Activated T-cell treated with anti-CD3 and anti-CD28 coated beads, Interleukin-2, amount 50 U/mL, for 72 hours (primary cell): ENCODE data around the gene ARHGEF17. TPM values are rescaled to one million over a fixed set of nuclear protein-coding genes. Genes with fewer than 3 reads are reported as not detected.

ENCODE experiments used
- ATAC-seq, 2 donors: fragments of 150-1000 bp; cut with Tn5 transposase; replicated peaks in 1 of 2; 2 replicates each; pipeline ENCODE4 v1.10.0; 2021; ENCODE audit warnings: moderate library complexity in 2 of 2, mild to moderate bottlenecking in 1 of 2
- DNase-seq, 2 donors: peaks; one replicate each; pipeline ENCODE4 v3.0.0; 2021 to 2022; ENCODE audit warnings: mixed read lengths in 1 of 2
- H3K27ac Mint-ChIP-seq: one replicate; pipeline ENCODE4 v1.8.0; 2022; ENCODE audit warnings: mild to moderate bottlenecking, moderate library complexity, mixed read lengths
- H3K27me3 Mint-ChIP-seq: one replicate; pipeline ENCODE4 v1.8.0; 2022; ENCODE audit warnings: low read depth, mixed read lengths
- H3K36me3 Mint-ChIP-seq, 2 donors: one replicate each; pipeline ENCODE4 v1.8.0; 2022; ENCODE audit warnings: mixed read lengths in 2 of 2, mild to moderate bottlenecking in 1 of 2; ENCODE audit not compliant: insufficient read depth in 2 of 2
- H3K4me1 Mint-ChIP-seq: one replicate; pipeline ENCODE4 v1.8.0; 2022; ENCODE audit warnings: low read depth, mixed read lengths
- H3K4me3 Mint-ChIP-seq, 2 donors: one replicate each; pipeline ENCODE4 v1.8.0; 2022; ENCODE audit warnings: mild to moderate bottlenecking in 2 of 2, mixed read lengths in 2 of 2, moderate library complexity in 2 of 2
- H3K9me3 Mint-ChIP-seq, 2 donors: one replicate each; pipeline ENCODE4 v1.8.0; 2022; ENCODE audit warnings: mixed read lengths in 2 of 2
- total RNA-seq, 2 donors: library from RNA; stranded (reverse); gene quantifications; one replicate each; pipeline ENCODE4 v1.2.3, GENCODE V29; 2022

ARHGEF17 gene
- total RNA-seq, 2 donors from 2014 or later: 0.05 to 0.07 TPM

- Mint-ChIP-seq H3K27me3 (no peaks in the 10 kb centered on the region), H3K36me3 (no peaks in the 10 kb centered on the region), H3K4me3 (peak overlapping the region; percentile 7 to 31), H3K9me3 (no peaks in the 10 kb centered on the region), H3K4me1 (peaks cover 50% of the 10 kb centered on the region), H3K27ac (peak overlapping the region; percentile 71)
- ATAC-seq (no peak), DNase-seq (no peak)
Measured at GRCh38 chr11:73386016-73386415, 77.9 kb downstream of the ARHGEF17 start.

GRCh38 chr11:73386546-73386945 lies 78.5 kb downstream of the ARHGEF17 start:
- ATAC-seq (no peak), DNase-seq (no peak)

GRCh38 chr11:73387594-73388264 lies 79.7 kb downstream of the ARHGEF17 start:
- H3K36me3 Mint-ChIP-seq: no peaks in the 10 kb centered on the region
- no peak overlapping the region for H3K4me3 Mint-ChIP-seq
- H3K9me3 Mint-ChIP-seq: no peaks in the 10 kb centered on the region
- H3K27ac Mint-ChIP-seq: peak overlapping the region; percentile 87
- no peak for ATAC-seq
- no peaks in the 10 kb centered on the region for H3K27me3 Mint-ChIP-seq
- DNase-seq: no peak
- peaks cover 40% of the 10 kb centered on the region for H3K4me1 Mint-ChIP-seq

More at GRCh38 chr11:73386546-73386945, 78.5 kb downstream of the ARHGEF17 start:
- Mint-ChIP-seq H3K4me1 (peaks cover 48% of the 10 kb centered on the region), H3K4me3 (no peak overlapping the region), H3K27me3 (no peaks in the 10 kb centered on the region), H3K36me3 (no peaks in the 10 kb centered on the region), H3K27ac (no peak overlapping the region), H3K9me3 (no peaks in the 10 kb centered on the region)

GRCh38 chr11:73388265-73389133 lies 80.4 kb downstream of the ARHGEF17 start:
- no peak overlapping the region for H3K4me3 Mint-ChIP-seq
- DNase-seq (no peak), ATAC-seq (no peak)
- H3K4me1 Mint-ChIP-seq: peaks cover 34% of the 10 kb centered on the region
- no peaks in the 10 kb centered on the region for H3K9me3 Mint-ChIP-seq
- H3K27ac Mint-ChIP-seq: peak overlapping the region; percentile 87
- H3K36me3 Mint-ChIP-seq: no peaks in the 10 kb centered on the region
- H3K27me3 Mint-ChIP-seq: no peaks in the 10 kb centered on the region

GRCh38 chr11:73389134-73389525 lies 81.1 kb downstream of the ARHGEF17 start:
- H3K27me3 Mint-ChIP-seq: no peaks in the 10 kb centered on the region
- H3K4me1 Mint-ChIP-seq: peaks cover 27% of the 10 kb centered on the region
- ATAC-seq (no peak), DNase-seq (no peak)
- no peaks in the 10 kb centered on the region for H3K36me3 Mint-ChIP-seq
- H3K4me3 Mint-ChIP-seq: no peak overlapping the region
- no peak overlapping the region for H3K27ac Mint-ChIP-seq
- no peaks in the 10 kb centered on the region for H3K9me3 Mint-ChIP-seq

GRCh38 chr11:73389916-73390315 lies 81.8 kb downstream of the ARHGEF17 start:
- Mint-ChIP-seq H3K27me3 (no peaks in the 10 kb centered on the region), H3K9me3 (no peaks in the 10 kb centered on the region), H3K4me1 (peaks cover 20% of the 10 kb centered on the region), H3K36me3 (peaks cover 0 to 1% of the 10 kb centered on the region in 2 donors), H3K27ac (no peak overlapping the region), H3K4me3 (no peak overlapping the region)
- ATAC-seq (no peak), DNase-seq (no peak)

GRCh38 chr11:73390601-73391565 lies 82.8 kb downstream of the ARHGEF17 start:
- H3K4me1 Mint-ChIP-seq: peaks cover 10% of the 10 kb centered on the region
- H3K27me3 Mint-ChIP-seq: no peaks in the 10 kb centered on the region
- H3K4me3 Mint-ChIP-seq: no peak overlapping the region
- peaks cover 0 to 1% of the 10 kb centered on the region in 2 donors for H3K36me3 Mint-ChIP-seq
- ATAC-seq: no peak
- DNase-seq: no peak
- no peaks in the 10 kb centered on the region for H3K9me3 Mint-ChIP-seq
- no peak overlapping the region for H3K27ac Mint-ChIP-seq

- H3K27ac Mint-ChIP-seq: no peak overlapping the region
- no peaks in the 10 kb centered on the region for H3K9me3 Mint-ChIP-seq
- peaks cover 8% of the 10 kb centered on the region for H3K4me1 Mint-ChIP-seq
- DNase-seq (no peak), ATAC-seq (no peak)
- H3K36me3 Mint-ChIP-seq: peaks cover 0 to 1% of the 10 kb centered on the region in 2 donors
- H3K4me3 Mint-ChIP-seq: no peak overlapping the region
- H3K27me3 Mint-ChIP-seq: no peaks in the 10 kb centered on the region
Measured at GRCh38 chr11:73391665-73392064, 83.6 kb downstream of the ARHGEF17 start.

GRCh38 chr11:73392108-73393010 lies 84.3 kb downstream of the ARHGEF17 start:
- peak overlapping the region; percentile 30 for H3K27ac Mint-ChIP-seq

GRCh38 chr11:73393011-73393380 lies 84.9 kb downstream of the ARHGEF17 start:
- Mint-ChIP-seq H3K4me1 (no peaks in the 10 kb centered on the region), H3K4me3 (no peak overlapping the region), H3K9me3 (no peaks in the 10 kb centered on the region), H3K36me3 (peaks cover 0 to 5% of the 10 kb centered on the region in 2 donors), H3K27me3 (no peaks in the 10 kb centered on the region), H3K27ac (no peak overlapping the region)
- DNase-seq (no peak), ATAC-seq (no peak)

More at GRCh38 chr11:73392108-73393010, 84.3 kb downstream of the ARHGEF17 start:
- Mint-ChIP-seq H3K4me1 (peaks cover 1% of the 10 kb centered on the region), H3K4me3 (no peak overlapping the region), H3K27me3 (no peaks in the 10 kb centered on the region), H3K9me3 (no peaks in the 10 kb centered on the region), H3K36me3 (peaks cover 0 to 4% of the 10 kb centered on the region in 2 donors)
- DNase-seq (no peak), ATAC-seq (no peak)

GRCh38 chr11:73393479-73394415 lies 85.7 kb downstream of the ARHGEF17 start:
- Mint-ChIP-seq H3K27ac (no peak overlapping the region), H3K4me1 (no peaks in the 10 kb centered on the region), H3K9me3 (no peaks in the 10 kb centered on the region), H3K4me3 (no peak overlapping the region), H3K27me3 (no peaks in the 10 kb centered on the region), H3K36me3 (peaks cover 0 to 5% of the 10 kb centered on the region in 2 donors)
- DNase-seq (peak; percentile 64 to 65), ATAC-seq (peak; percentile 63 to 68)
